ENCODE measurements around the gene MYO6. TPM values are rescaled to one million over a fixed set of nuclear protein-coding genes. Genes with fewer than 3 reads are reported as not detected.

The MYO6 gene
- total and polyA plus RNA-seq, 7 donors, result 0.93 to 3.7 (median 2.4) TPM

DNA sequence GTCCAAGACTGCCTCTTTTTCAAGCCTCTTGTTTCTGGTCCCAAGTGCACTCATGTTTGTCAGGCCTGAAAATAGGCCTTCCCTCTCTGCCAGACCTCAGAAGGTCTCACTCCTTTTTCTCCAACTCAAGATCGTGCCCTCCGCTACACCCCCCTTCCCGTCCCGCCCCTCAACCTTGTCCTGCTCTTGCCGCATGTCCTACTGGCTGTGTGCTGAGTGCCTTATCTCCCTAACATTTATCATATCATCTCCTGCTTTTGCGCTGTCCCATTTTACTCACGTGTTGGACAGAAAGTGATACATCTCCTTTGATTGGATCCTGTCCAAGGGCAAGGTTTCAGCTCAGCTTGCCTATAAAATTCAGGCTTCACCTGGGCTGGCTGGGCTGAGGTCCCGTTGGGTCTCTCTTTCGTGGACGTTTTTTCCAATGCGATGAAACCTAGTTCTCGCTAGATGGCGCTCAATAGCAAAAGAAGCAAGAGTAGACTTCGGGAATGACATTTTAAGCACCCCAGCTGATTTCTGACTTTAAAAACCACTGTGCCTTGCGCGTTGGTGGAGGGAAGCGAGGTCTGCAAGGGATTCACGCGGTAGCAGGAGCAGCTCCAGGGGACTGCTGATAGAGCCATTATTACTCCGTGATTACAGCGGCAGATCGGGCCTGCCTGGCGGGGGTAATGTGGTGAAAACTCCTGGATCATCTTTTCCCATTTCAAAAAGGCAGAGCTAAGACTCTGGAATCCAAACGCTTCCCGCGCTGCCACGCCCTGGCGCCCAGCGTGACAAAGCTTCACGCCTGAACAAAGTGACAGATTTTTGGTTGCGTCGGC lies 185.8 kb downstream of the MYO6 start:
- ATAC-seq (peak; percentile 34 to 82 (median 56)), DNase-seq (no peak)
- Histone ChIP-seq H3K9me3 (no peaks in the 10 kb centered on the region), H3K27ac (no peak overlapping the region), H3K36me3 (ENCODE audit: insufficient read depth in 1 of 2, low read depth in 1 of 2) (no peaks in the 10 kb centered on the region), H3K4me3 (peak overlapping the region; percentile 58), H3K27me3 (ENCODE audit: insufficient read depth in 3 of 3, low read length in 2 of 3) (peaks cover 0 to 2% (median 0%) of the 10 kb centered on the region in 3 donors), H3K4me1 (no peaks in the 10 kb centered on the region)
- TF ChIP-seq CTCF (IDR thresholded peaks at IDR 0.05), result peak; percentile 65
- intact Hi-C loops (cut with DNase I), result loop anchor here (5.0 to 10.0 kb wide), 2 partner anchors 1522 to 1530 kb away; partner anchors contain the start of gene HTR1B (in 1 of the 2)
- WGBS, 3 donors, result 4 to 6% (median 5%) methylated on average over 32 of the region's 32 CpGs

- 36 to 44% (median 39%) methylated on average over 12 of the region's 12 CpGs for WGBS, 3 donors
- Histone ChIP-seq H3K9me3 (no peaks in the 10 kb centered on the region), H3K27ac (no peak overlapping the region), H3K36me3 (ENCODE audit: insufficient read depth in 1 of 2, low read depth in 1 of 2) (no peaks in the 10 kb centered on the region), H3K4me1 (no peaks in the 10 kb centered on the region), H3K27me3 (ENCODE audit: insufficient read depth in 3 of 3, low read length in 2 of 3) (peaks cover 0 to 2% (median 0%) of the 10 kb centered on the region in 3 donors), H3K4me3 (peak overlapping the region; percentile 58)
- no peak for ATAC-seq
- DNase-seq, result no peak
- TF ChIP-seq CTCF (IDR thresholded peaks at IDR 0.05), result no peak
- intact Hi-C loops (cut with DNase I), result loop anchor here in 1 of 2 donors (10.0 kb wide), 1 partner anchor 1529 kb away; the partner anchor contains the start of gene HTR1B
Measured at GRCh38 chr6:75935473-75935793, 186.4 kb downstream of the MYO6 start.

DNA sequence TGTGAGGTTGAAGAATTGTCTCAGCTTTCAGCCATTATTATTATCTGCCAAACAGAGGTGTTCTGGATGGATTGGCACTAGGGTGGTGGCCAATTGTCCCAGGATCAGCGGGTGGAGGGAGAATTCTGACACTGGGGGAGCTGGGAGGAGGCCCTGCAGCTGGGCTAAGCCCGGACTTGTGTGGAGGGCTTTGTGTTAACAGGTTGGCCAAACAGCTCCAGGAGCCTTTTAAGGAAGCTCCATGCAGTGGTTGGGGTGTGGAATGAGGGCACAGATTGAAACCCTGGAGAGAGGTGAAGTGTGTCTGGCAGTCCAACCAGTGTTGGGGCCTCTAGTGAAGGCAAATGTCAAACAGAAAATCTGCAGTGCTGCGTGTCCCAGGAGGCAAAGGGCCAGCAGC lies 187.6 kb downstream of the MYO6 start:
- WGBS, 3 donors, result 74 to 84% (median 77%) methylated on average over 3 of the region's 3 CpGs
- H3K27me3 ChIP-seq (ENCODE audit: insufficient read depth in 3 of 3, low read length in 2 of 3), result peaks cover 0 to 2% (median 0%) of the 10 kb centered on the region in 3 donors
- DNase-seq, result no peak
- H3K27ac ChIP-seq, result no peak overlapping the region
- intact Hi-C loops (cut with DNase I), result loop anchor here in 1 of 2 donors (10.0 kb wide), 1 partner anchor 1528 kb away; the partner anchor contains the start of gene HTR1B
- no peaks in the 10 kb centered on the region for H3K9me3 ChIP-seq
- no peak for TF ChIP-seq CTCF (IDR thresholded peaks at IDR 0.05)
- no peaks in the 10 kb centered on the region for H3K36me3 ChIP-seq (ENCODE audit: insufficient read depth in 1 of 2, low read depth in 1 of 2)
- ATAC-seq, result no peak
- H3K4me1 ChIP-seq, result no peaks in the 10 kb centered on the region
- H3K4me3 ChIP-seq, result no peak overlapping the region

DNA sequence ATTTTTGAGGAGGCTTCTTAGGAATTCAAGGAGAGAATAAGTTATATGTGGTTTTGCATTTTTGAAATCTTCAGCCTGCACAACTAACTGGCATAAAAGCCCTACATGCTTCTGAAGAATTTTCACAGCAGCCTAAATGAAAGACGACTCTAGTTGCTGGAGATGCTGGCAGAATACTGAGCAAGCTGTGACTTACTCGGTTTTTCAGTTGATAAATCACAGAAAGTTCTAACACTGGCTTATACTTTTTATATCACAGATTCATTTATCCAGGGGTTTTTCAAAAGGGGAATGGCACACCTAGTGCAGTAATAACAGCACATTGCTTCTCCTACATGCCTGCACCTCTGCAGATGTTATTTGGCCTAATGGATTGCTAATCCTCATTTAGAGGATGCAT lies 188.8 kb downstream of the MYO6 start:
- H3K4me3 ChIP-seq, result no peak overlapping the region
- DNase-seq (no peak), ATAC-seq (no peak)
- H3K27ac ChIP-seq, result no peak overlapping the region
- WGBS, 3 donors, result 32 to 42% (median 37%) methylated on average over 2 of the region's 2 CpGs
- H3K36me3 ChIP-seq (ENCODE audit: insufficient read depth in 1 of 2, low read depth in 1 of 2), result no peaks in the 10 kb centered on the region
- H3K27me3 ChIP-seq (ENCODE audit: insufficient read depth in 3 of 3, low read length in 2 of 3), result peaks cover 0 to 2% (median 0%) of the 10 kb centered on the region in 3 donors
- H3K4me1 ChIP-seq, result no peaks in the 10 kb centered on the region
- no peaks in the 10 kb centered on the region for H3K9me3 ChIP-seq
- intact Hi-C loops (cut with DNase I), result loop anchor here in 1 of 2 donors (10.0 kb wide), 1 partner anchor 1527 kb away; the partner anchor contains the start of gene HTR1B
- TF ChIP-seq CTCF (IDR thresholded peaks at IDR 0.05), result no peak
